ENCODE measurements around the gene RAB35.
"Not testable (repeated sequence)": the region's sequence is repeated elsewhere in the genome, so short reads cannot be mapped to it uniquely, and the experiment has no call there.

Gene RAB35

GRCh38 chr12:120049426-120049825 is 67.1 kb downstream of the RAB35 start:
- TF ChIP-seq REST (IDR thresholded peaks at IDR 0.05; ENCODE audit: insufficient replicate concordance, low read depth) = no peak
- Histone ChIP-seq H3K27me3 (ENCODE audit: insufficient read depth, poor library complexity, severe bottlenecking) (peaks cover 4% of the 10 kb centered on the region), H3K4me3 (replicated peaks; ENCODE audit: insufficient read depth, low read length) (no peak overlapping the region), H3K27ac (replicated peaks) (no peak overlapping the region)
- DNase-seq (ENCODE audit: low read depth in 1 of 2, low spot score in 1 of 2) = no peak

- no peak for DNase-seq (ENCODE audit: low read depth in 1 of 2, low spot score in 1 of 2)
- Histone ChIP-seq H3K27me3 (ENCODE audit: insufficient read depth, poor library complexity, severe bottlenecking) (peaks cover 4% of the 10 kb centered on the region), H3K27ac (replicated peaks) (no peak overlapping the region), H3K4me3 (replicated peaks; ENCODE audit: insufficient read depth, low read length) (no peak overlapping the region)
- no peak for TF ChIP-seq REST (IDR thresholded peaks at IDR 0.05; ENCODE audit: insufficient replicate concordance, low read depth)
- no peak for TF ChIP-seq POLR2AphosphoS5 (IDR thresholded peaks at IDR 0.05; ENCODE audit: low read depth)
- TF ChIP-seq GABPA (IDR thresholded peaks at IDR 0.05; ENCODE audit: low read depth) = no peak
- no peak for TF ChIP-seq CTCF (IDR thresholded peaks at IDR 0.05; ENCODE audit: insufficient read depth, low read length)
- no peak for TF ChIP-seq SPI1 (IDR thresholded peaks at IDR 0.05; ENCODE audit: borderline replicate concordance, low read depth)
Measured at GRCh38 chr12:120048263-120048662, 68.3 kb downstream of the RAB35 start.

GRCh38 chr12:120047072-120047471 is 69.5 kb downstream of the RAB35 start:
- H3K27ac ChIP-seq (replicated peaks) = no peak overlapping the region
- no peak overlapping the region for H3K4me3 ChIP-seq (replicated peaks; ENCODE audit: insufficient read depth, low read length)
- no peak for DNase-seq (ENCODE audit: low read depth in 1 of 2, low spot score in 1 of 2)
- TF ChIP-seq GABPA (IDR thresholded peaks at IDR 0.05; ENCODE audit: low read depth) (no peak), POLR2AphosphoS5 (IDR thresholded peaks at IDR 0.05; ENCODE audit: low read depth) (no peak), CTCF (IDR thresholded peaks at IDR 0.05; ENCODE audit: insufficient read depth, low read length) (no peak), SPI1 (IDR thresholded peaks at IDR 0.05; ENCODE audit: borderline replicate concordance, low read depth) (no peak), REST (IDR thresholded peaks at IDR 0.05; ENCODE audit: insufficient replicate concordance, low read depth) (no peak)
- peaks cover 4% of the 10 kb centered on the region for H3K27me3 ChIP-seq (ENCODE audit: insufficient read depth, poor library complexity, severe bottlenecking)

GRCh38 chr12:120045367-120045766 is 71.2 kb downstream of the RAB35 start:
- not testable (repeated sequence) for H3K27ac ChIP-seq (replicated peaks); H3K27me3 ChIP-seq (ENCODE audit: insufficient read depth, poor library complexity, severe bottlenecking); DNase-seq (ENCODE audit: low read depth in 1 of 2, low spot score in 1 of 2); H3K4me3 ChIP-seq (replicated peaks; ENCODE audit: insufficient read depth, low read length)

Small RNAs within 50 kb of the gene (microRNA-seq; reads per million reads assigned to microRNA genes)
- 0.90 reads per million for gene MIR4498

All from HL-60 (cell line).